Endodermal cell (in vitro differentiated cells): ENCODE measurements around the gene ARID2. TPM values are rescaled to one million over a fixed set of nuclear protein-coding genes. Genes with fewer than 3 reads are reported as not detected.

Source experiments
- DNase-seq: peaks from one replicate; pipeline ENCODE4 v3.0.0-alpha.2; 2017
- H3K27ac ChIP-seq: 2 replicates; pipeline ENCODE4 v1.5.1; 2013; ENCODE audit warnings: mild to moderate bottlenecking, low read depth, low read length, moderate library complexity
- H3K27me3 ChIP-seq: 2 replicates; pipeline ENCODE4 v1.6.1; 2013; ENCODE audit warnings: mild to moderate bottlenecking, low read length, moderate library complexity; ENCODE audit not compliant: insufficient read depth, control insufficient read depth, poor library complexity, severe bottlenecking
- H3K36me3 ChIP-seq: 2 replicates; pipeline ENCODE4 v1.7.0; 2013; ENCODE audit warnings: mild to moderate bottlenecking, low read length, moderate library complexity; ENCODE audit not compliant: control insufficient read depth, insufficient read depth
- H3K4me1 ChIP-seq: one replicate; pipeline ENCODE4 v1.7.0; 2013; ENCODE audit warnings: low read length; ENCODE audit not compliant: control insufficient read depth, insufficient read depth
- H3K4me3 ChIP-seq: 2 replicates; pipeline ENCODE4 v1.5.1; 2013; ENCODE audit warnings: mild to moderate bottlenecking, low read length, moderate library complexity
- H3K9ac ChIP-seq: 2 replicates; pipeline ENCODE4 v1.6.1; 2013; ENCODE audit warnings: mild to moderate bottlenecking, low read length, moderate library complexity; ENCODE audit not compliant: poor library complexity, severe bottlenecking; ENCODE audit errors: extremely low read depth
- H3K9me3 ChIP-seq: 2 replicates; pipeline ENCODE4 v1.6.1; 2013; ENCODE audit warnings: mild to moderate bottlenecking, low read length, moderate library complexity; ENCODE audit not compliant: control insufficient read depth
- H3K27ac Mint-ChIP-seq: 2 replicates; pipeline ENCODE4 v1.8.0; 2020; ENCODE audit warnings: mixed read lengths
- H3K27me3 Mint-ChIP-seq: 2 replicates; pipeline ENCODE4 v1.8.0; 2021; ENCODE audit warnings: mild to moderate bottlenecking, mixed read lengths; ENCODE audit not compliant: insufficient read depth
- H3K36me3 Mint-ChIP-seq: 2 replicates; pipeline ENCODE4 v1.8.0; 2020; ENCODE audit warnings: low read depth, mixed read lengths
- H3K4me1 Mint-ChIP-seq: 2 replicates; pipeline ENCODE4 v1.8.0; 2020; ENCODE audit warnings: mixed read lengths
- H3K4me3 Mint-ChIP-seq: 2 replicates; pipeline ENCODE4 v1.8.0; 2020; ENCODE audit warnings: mild to moderate bottlenecking, moderate library complexity, mixed read lengths
- H3K9me3 Mint-ChIP-seq: 2 replicates; pipeline ENCODE4 v1.8.0; 2020; ENCODE audit warnings: mild to moderate bottlenecking, mixed read lengths
- WGBS, 2 experiments: methylation state at CpG; one replicate each; pipeline versions ENCODE4 v1.1.5 to v1.1.7; 2013; ENCODE audit warnings: missing lambda C conversion rate in 2 of 2, mixed read lengths in 1 of 2; ENCODE audit not compliant: insufficient coverage in 1 of 2, insufficient read length in 1 of 2; 5-methylcytosine and 5-hydroxymethylcytosine counted together
- total RNA-seq, 2 donors: library from RNA; stranded (reverse); fragmentation: NEBNext Ultra II Directional in 1 of 2; extraction: Animal tissue kit (Norgen Biotek cat#: 25700) in 1 of 2; gene quantifications; 2 replicates in 1 of 2; 3 replicates in 1 of 2; pipeline ENCODE4 v1.2.1, GENCODE V29; 2021
- TF ChIP-seq, protein P1 (sequence below): fragments of 200-600 bp; sonication (generic); conservative IDR thresholded peaks from 2 replicates; pipeline ENCODE4 v1.5.0; 2021; ENCODE audit warnings: antibody characterized with exemption, mild to moderate bottlenecking

The ARID2 gene
- total RNA-seq, 2 donors from 2014 or later: 54.0 to 58.1 TPM

DNA sequence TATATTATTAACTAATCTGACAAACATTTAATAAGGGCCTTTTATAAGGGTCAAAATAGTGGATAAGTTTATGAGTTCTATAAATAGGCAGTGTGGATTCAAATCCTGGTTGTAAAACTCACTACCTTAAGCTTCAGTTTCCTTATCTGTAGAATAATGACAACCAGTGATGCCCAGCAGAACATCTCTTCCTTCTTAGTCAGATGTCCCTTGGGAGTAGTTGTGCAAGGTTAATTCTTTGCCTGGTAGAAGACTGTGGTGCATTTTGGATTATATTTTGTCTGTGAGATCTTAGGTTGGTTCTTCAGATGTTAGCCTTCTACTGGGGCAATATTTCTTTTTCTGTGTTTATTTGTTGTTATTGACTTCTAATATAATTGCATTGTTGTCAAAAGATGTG lies 59.5 kb downstream of the ARID2 start:
- peaks cover 2% of the 10 kb centered on the region for H3K36me3 ChIP-seq
- no peaks in the 10 kb centered on the region for H3K4me1 ChIP-seq
- no peak overlapping the region for H3K9ac ChIP-seq
- H3K27ac ChIP-seq: no peak overlapping the region
- H3K27ac Mint-ChIP-seq: no peak overlapping the region
- peaks cover 2% of the 10 kb centered on the region for H3K36me3 Mint-ChIP-seq
- H3K27me3 Mint-ChIP-seq: no peaks in the 10 kb centered on the region
- H3K4me3 ChIP-seq: no peak overlapping the region
- H3K4me1 Mint-ChIP-seq: no peaks in the 10 kb centered on the region
- H3K27me3 ChIP-seq: no peaks in the 10 kb centered on the region
- H3K4me3 Mint-ChIP-seq: no peak overlapping the region
- DNase-seq: no peak
- H3K9me3 Mint-ChIP-seq: no peaks in the 10 kb centered on the region
- no peaks in the 10 kb centered on the region for H3K9me3 ChIP-seq
- TF ChIP-seq, protein P1, sequence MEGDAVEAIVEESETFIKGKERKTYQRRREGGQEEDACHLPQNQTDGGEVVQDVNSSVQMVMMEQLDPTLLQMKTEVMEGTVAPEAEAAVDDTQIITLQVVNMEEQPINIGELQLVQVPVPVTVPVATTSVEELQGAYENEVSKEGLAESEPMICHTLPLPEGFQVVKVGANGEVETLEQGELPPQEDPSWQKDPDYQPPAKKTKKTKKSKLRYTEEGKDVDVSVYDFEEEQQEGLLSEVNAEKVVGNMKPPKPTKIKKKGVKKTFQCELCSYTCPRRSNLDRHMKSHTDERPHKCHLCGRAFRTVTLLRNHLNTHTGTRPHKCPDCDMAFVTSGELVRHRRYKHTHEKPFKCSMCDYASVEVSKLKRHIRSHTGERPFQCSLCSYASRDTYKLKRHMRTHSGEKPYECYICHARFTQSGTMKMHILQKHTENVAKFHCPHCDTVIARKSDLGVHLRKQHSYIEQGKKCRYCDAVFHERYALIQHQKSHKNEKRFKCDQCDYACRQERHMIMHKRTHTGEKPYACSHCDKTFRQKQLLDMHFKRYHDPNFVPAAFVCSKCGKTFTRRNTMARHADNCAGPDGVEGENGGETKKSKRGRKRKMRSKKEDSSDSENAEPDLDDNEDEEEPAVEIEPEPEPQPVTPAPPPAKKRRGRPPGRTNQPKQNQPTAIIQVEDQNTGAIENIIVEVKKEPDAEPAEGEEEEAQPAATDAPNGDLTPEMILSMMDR: no peak

DNA sequence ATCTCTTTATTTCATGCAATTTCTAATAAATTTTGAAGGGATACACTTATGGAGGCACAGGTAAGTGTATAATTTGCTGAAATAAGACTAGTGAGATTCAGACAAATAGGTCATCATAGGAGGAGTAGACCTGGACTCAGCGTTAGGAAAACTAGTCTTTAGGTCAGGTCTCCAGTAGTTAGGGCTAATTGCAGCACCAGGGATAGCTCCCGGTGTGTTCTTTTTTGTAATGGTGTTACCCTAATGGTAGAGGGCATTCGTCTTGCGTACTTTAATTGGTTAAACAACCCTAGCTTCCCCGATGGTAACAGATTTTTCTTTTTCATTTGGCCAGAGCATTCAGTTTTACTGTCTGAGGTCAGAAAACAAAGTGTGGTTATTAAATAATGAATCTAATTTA lies 64.9 kb downstream of the ARID2 start:
- Mint-ChIP-seq H3K27me3 (no peaks in the 10 kb centered on the region), H3K36me3 (peaks cover 13% of the 10 kb centered on the region), H3K4me1 (no peaks in the 10 kb centered on the region), H3K27ac (no peak overlapping the region), H3K4me3 (no peak overlapping the region), H3K9me3 (no peaks in the 10 kb centered on the region)
- no peak overlapping the region for H3K4me3 ChIP-seq
- no peaks in the 10 kb centered on the region for H3K27me3 ChIP-seq
- peaks cover under 1% of the 10 kb centered on the region for H3K9me3 ChIP-seq
- peak; percentile 67 for DNase-seq
- H3K4me1 ChIP-seq: no peaks in the 10 kb centered on the region
- H3K27ac ChIP-seq: no peak overlapping the region
- H3K9ac ChIP-seq: no peak overlapping the region
- TF ChIP-seq, protein P1: no peak
- WGBS, 2 experiments: 90 to 93% methylated on average over 4 to 5 of the region's 5 CpGs
- peaks cover 9% of the 10 kb centered on the region for H3K36me3 ChIP-seq

DNA sequence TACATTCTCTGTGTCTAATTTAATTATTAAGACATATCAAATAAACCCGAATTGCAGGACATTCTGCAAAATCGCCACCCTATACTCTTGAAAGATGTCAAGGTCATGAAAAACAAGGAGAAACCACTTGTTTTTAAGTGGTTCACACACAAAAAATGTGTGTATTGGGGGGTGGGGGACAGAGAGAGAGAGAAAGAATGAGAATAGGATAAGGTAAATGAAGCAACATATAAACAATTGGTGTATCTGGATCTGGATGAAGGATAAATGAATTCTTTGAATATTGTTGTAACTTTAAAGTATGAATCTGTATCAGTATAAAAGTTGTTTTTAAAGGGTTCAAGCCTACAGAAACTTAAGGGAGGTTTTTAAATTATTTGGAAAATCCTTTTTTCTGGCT lies 72.1 kb downstream of the ARID2 start:
- H3K4me1 ChIP-seq: no peaks in the 10 kb centered on the region
- no peak overlapping the region for H3K27ac ChIP-seq
- Mint-ChIP-seq H3K27ac (peak overlapping the region; percentile 48), H3K9me3 (peaks cover 8% of the 10 kb centered on the region), H3K27me3 (no peaks in the 10 kb centered on the region), H3K4me1 (no peaks in the 10 kb centered on the region), H3K36me3 (peaks cover 20% of the 10 kb centered on the region), H3K4me3 (no peak overlapping the region)
- H3K9me3 ChIP-seq: peaks cover 5% of the 10 kb centered on the region
- H3K36me3 ChIP-seq: peaks cover 9% of the 10 kb centered on the region
- H3K9ac ChIP-seq: no peak overlapping the region
- DNase-seq: no peak
- TF ChIP-seq, protein P1: no peak
- H3K4me3 ChIP-seq: no peak overlapping the region
- 100% methylated on average over 2 of the region's 2 CpGs; no CpG with 5 or more reads in 1 of the 2 experiments for WGBS, 2 experiments
- no peaks in the 10 kb centered on the region for H3K27me3 ChIP-seq
